ENCODE results near the gene KRTAP21-1. TPM values are rescaled to one million over a fixed set of nuclear protein-coding genes. Genes with fewer than 3 reads are reported as not detected.

Gene KRTAP21-1
- total and polyA plus RNA-seq, 8 donors = not detected

DNA sequence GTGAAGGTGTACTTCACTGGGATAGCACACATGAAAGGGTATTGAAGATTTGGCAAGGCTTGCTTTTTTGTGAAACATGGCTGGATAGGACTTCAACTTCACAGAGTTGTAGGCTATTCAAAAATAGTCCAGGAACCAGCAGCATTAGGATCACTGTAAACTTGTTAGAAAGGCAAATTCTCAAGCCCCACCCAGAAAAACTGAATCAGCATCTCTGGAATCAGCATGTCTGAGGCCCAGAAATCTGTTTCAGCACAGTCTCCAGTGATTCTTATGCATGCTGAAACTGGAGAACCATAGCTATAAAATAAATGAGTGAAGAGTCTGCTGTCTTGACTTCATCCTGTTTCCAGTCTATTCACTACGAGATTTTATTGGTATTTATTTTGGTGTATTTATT is 28.5 kb downstream of the KRTAP21-1 start:
- FAIRE-seq (no peak), ATAC-seq (no peak), DNase-seq (no peak)
- WGBS, 2 donors = 58 to 71% methylated on average over 1 of the region's 1 CpG
- Histone ChIP-seq H3K4me1 (no peaks in the 10 kb centered on the region), H3K4me3 (no peak overlapping the region), H3K27me3 (no peaks in the 10 kb centered on the region), H3K27ac (no peak overlapping the region), H3K36me3 (no peaks in the 10 kb centered on the region), H3K9me3 (no peaks in the 10 kb centered on the region)
- intact Hi-C loops (cut with DNase I) = no loop called here
- TF ChIP-seq CTCF (IDR thresholded peaks at IDR 0.05) = no peak

DNA sequence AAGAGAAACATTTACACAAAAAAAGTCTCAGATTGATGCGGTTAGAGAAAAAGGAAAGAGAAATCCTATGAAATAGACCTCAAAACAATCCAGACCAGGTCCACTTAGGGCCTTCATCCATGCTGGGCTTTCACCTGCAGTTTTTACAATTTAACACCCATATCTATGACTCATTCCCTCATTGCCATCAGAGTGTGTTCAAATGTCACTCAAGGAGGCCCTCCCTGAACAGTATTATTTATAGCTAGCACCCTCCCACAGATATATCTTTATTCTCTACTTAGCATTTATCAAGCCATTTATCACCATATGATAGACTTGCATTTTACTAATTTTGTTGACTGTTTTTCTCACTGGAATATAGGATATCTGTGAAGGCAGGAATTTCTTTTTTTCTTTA is 35.8 kb downstream of the KRTAP21-1 start:
- no peak for FAIRE-seq
- 90 to 100% methylated on average over 1 of the region's 1 CpG for WGBS, 2 donors
- no peak for ATAC-seq
- Histone ChIP-seq H3K4me1 (no peaks in the 10 kb centered on the region), H3K27me3 (no peaks in the 10 kb centered on the region), H3K27ac (no peak overlapping the region), H3K9me3 (no peaks in the 10 kb centered on the region), H3K36me3 (no peaks in the 10 kb centered on the region), H3K4me3 (no peak overlapping the region)
- intact Hi-C loops (cut with DNase I) = no loop called here
- no peak for DNase-seq
- TF ChIP-seq CTCF (IDR thresholded peaks at IDR 0.05) = no peak

GRCh38 chr21:30718239-30718909 is 36.9 kb downstream of the KRTAP21-1 start, which contains the start of gene KRTAP21-3:
Gene KRTAP21-3, minus strand, starts transcription at chr21:30718777. Its CDS starts 18 bp downstream, at chr21:30718759.
- no peak within 1 kb of the TSS for H3K27ac ChIP-seq
- no peak for ATAC-seq
- TF ChIP-seq CTCF (IDR thresholded peaks at IDR 0.05) = no peak
- H3K4me1 ChIP-seq = no peaks in the 10 kb centered on the region
- no peaks in the 10 kb centered on the region for H3K9me3 ChIP-seq
- no peak within 1 kb of the TSS for H3K4me3 ChIP-seq
- no peak for FAIRE-seq
- no peaks in the 10 kb centered on the region for H3K36me3 ChIP-seq
- no peaks in the 10 kb centered on the region for H3K27me3 ChIP-seq
- intact Hi-C loops (cut with DNase I) = no loop called here
- DNase-seq = no peak
- 78% methylated on average over 3 of the region's 3 CpGs for WGBS, 2 donors

DNA sequence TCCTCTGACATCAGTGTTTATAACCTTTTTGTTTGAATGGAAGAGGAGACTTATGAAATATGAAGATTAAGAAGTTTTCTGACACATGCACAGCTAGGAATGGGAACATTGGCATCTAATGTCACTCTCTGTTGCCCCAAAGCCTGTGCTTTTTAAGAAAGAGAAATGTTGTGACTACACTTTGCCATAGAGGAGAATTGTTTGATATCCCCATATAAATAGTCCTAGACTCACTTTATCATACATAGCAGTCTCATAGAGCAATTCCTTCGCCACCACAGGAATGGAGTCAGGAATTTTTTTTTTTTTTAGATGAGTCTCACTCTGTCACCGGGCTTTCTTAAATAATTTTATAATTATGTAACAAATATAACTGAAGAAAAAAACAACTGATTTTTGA is 38.1 kb downstream of the KRTAP21-1 start:
- Histone ChIP-seq H3K27ac (no peak overlapping the region), H3K36me3 (no peaks in the 10 kb centered on the region), H3K9me3 (no peaks in the 10 kb centered on the region), H3K4me3 (no peak overlapping the region), H3K27me3 (no peaks in the 10 kb centered on the region), H3K4me1 (no peaks in the 10 kb centered on the region)
- no peak for FAIRE-seq
- WGBS, 2 donors = 85 to 91% methylated on average over 2 of the region's 2 CpGs
- ATAC-seq = no peak
- no peak for DNase-seq
- intact Hi-C loops (cut with DNase I) = no loop called here
- TF ChIP-seq CTCF (IDR thresholded peaks at IDR 0.05) = no peak

GRCh38 chr21:30714946-30715345 is 40.3 kb downstream of the KRTAP21-1 start:
- no peak overlapping the region for H3K27ac ChIP-seq
- no peaks in the 10 kb centered on the region for H3K27me3 ChIP-seq
- no peak for DNase-seq
- WGBS, 2 donors = 80 to 81% methylated on average over 2 of the region's 2 CpGs
- H3K9me3 ChIP-seq = no peaks in the 10 kb centered on the region
- no peak for ATAC-seq
- H3K36me3 ChIP-seq = no peaks in the 10 kb centered on the region
- no peaks in the 10 kb centered on the region for H3K4me1 ChIP-seq
- no peak for FAIRE-seq
- no peak overlapping the region for H3K4me3 ChIP-seq
- intact Hi-C loops (cut with DNase I) = no loop called here
- TF ChIP-seq CTCF (IDR thresholded peaks at IDR 0.05) = no peak
